Thoracic aorta (tissue), 2 donors: ENCODE measurements around the gene ELAC2. TPM values are rescaled to one million over a fixed set of nuclear protein-coding genes. Genes with fewer than 3 reads are reported as not detected.
"Not testable (repeated sequence)": the region's sequence is repeated elsewhere in the genome, so short reads cannot be mapped to it uniquely, and the experiment has no call there.

Experiments used
- ATAC-seq: fragments of 150-250 bp; one replicate; pipeline ENCODE4 v1.8.0; 2017; ENCODE audit warnings: low read depth; ENCODE audit not compliant: insufficient number of reproducible peaks, low FRiP score
- DNase-seq: peaks from one replicate; pipeline ENCODE4 v3.0.0-alpha.2; 2020; ENCODE audit warnings: low spot score
- H3K27ac ChIP-seq, 2 donors: fragments of 200-600 bp; sonication (generic); 1 replicate in 1 of 2; 2 replicates in 1 of 2; pipeline ENCODE4 v1.5.1; 2016; ENCODE audit warnings: mild to moderate bottlenecking in 2 of 2, moderate library complexity in 2 of 2
- H3K27me3 ChIP-seq: fragments of 200-600 bp; sonication (generic); replicated peaks from 2 replicates; pipeline ENCODE4 v1.6.0; 2016; ENCODE audit warnings: mild to moderate bottlenecking; ENCODE audit not compliant: insufficient read depth
- H3K36me3 ChIP-seq: fragments of 200-600 bp; sonication (generic); one replicate; pipeline ENCODE4 v1.5.1; 2016
- H3K4me1 ChIP-seq, 2 donors: fragments of 200-600 bp; sonication (generic); 1 replicate in 1 of 2; 2 replicates in 1 of 2; pipeline versions ENCODE4 v1.5.1 to v1.6.0; 2016; ENCODE audit warnings: low read depth in 2 of 2, mild to moderate bottlenecking in 1 of 2; ENCODE audit not compliant: control insufficient read depth in 1 of 2
- H3K4me3 ChIP-seq: fragments of 200-600 bp; sonication (generic); 2 replicates; pipeline ENCODE4 v1.5.1; 2016; ENCODE audit warnings: mild to moderate bottlenecking
- H3K9me3 ChIP-seq: fragments of 200-600 bp; sonication (generic); 2 replicates; pipeline ENCODE4 v1.5.1; 2016
- total RNA-seq, 2 donors: library from RNA; depleted of rRNA; stranded (reverse); fragments of >200 nt; gene quantifications; one replicate each; pipeline versions ENCODE4 v1.1.0 to v1.2.3, GENCODE V29; 2016
- TF ChIP-seq, protein P1 (sequence below): fragments of 200-600 bp; sonication (generic); IDR thresholded peaks from one replicate; pipeline ENCODE4 v1.5.1; 2019; ENCODE audit warnings: antibody characterized with exemption

Gene ELAC2
- total RNA-seq, 2 donors from 2014 or later: 50.2 to 81.3 TPM

DNA sequence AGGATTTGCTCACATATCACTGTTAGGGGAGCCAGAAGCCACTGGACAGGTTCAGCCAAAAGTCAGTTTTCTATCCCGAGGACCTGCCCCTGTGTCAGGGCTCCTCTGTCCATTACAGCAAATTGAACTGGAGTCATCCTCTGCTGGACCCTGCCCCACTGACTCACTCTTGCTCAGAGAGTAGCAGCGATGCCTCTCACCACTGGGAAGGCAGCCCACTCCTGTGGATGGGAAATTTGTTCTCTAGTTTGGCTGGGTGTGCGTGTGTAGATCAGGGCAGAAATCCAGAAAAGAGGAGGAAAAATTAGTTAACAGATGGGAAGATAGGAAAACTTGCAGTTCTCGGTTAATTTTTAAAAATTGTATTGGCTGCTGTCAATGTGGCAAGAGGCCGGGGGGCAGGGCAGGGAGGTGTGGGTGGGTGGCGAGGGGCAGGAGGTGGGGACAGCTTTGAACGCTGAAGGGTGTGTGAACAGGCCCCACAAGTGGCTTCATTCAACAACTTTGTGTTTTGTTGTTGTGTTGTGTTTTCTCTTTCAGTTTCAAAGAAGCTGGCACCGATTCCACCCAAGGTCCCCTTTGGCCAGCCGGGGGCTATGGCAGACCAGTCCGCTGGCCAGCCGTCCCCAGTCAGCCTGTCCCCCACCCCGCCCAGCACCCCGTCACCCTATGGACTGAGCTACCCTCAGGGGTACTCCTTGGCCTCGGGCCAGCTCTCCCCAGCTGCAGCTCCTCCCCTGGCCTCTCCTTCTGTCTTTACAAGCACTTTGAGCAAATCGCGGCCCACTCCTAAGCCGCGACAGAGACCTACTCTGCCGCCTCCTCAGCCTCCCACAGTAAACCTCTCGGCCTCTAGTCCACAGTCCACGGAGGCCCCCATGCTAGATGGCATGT, 33.6 kb downstream of the ELAC2 start:
- Histone ChIP-seq H3K27ac (no peak overlapping the region), H3K4me3 (no peak overlapping the region), H3K36me3 (no peaks in the 10 kb centered on the region), H3K4me1 (peaks cover 11 to 21% of the 10 kb centered on the region in 2 donors), H3K27me3 (no peaks in the 10 kb centered on the region), H3K9me3 (no peaks in the 10 kb centered on the region)
- TF ChIP-seq, protein P1, sequence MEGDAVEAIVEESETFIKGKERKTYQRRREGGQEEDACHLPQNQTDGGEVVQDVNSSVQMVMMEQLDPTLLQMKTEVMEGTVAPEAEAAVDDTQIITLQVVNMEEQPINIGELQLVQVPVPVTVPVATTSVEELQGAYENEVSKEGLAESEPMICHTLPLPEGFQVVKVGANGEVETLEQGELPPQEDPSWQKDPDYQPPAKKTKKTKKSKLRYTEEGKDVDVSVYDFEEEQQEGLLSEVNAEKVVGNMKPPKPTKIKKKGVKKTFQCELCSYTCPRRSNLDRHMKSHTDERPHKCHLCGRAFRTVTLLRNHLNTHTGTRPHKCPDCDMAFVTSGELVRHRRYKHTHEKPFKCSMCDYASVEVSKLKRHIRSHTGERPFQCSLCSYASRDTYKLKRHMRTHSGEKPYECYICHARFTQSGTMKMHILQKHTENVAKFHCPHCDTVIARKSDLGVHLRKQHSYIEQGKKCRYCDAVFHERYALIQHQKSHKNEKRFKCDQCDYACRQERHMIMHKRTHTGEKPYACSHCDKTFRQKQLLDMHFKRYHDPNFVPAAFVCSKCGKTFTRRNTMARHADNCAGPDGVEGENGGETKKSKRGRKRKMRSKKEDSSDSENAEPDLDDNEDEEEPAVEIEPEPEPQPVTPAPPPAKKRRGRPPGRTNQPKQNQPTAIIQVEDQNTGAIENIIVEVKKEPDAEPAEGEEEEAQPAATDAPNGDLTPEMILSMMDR: no peak
- ATAC-seq: no peak
- DNase-seq: peak; percentile 53

DNA sequence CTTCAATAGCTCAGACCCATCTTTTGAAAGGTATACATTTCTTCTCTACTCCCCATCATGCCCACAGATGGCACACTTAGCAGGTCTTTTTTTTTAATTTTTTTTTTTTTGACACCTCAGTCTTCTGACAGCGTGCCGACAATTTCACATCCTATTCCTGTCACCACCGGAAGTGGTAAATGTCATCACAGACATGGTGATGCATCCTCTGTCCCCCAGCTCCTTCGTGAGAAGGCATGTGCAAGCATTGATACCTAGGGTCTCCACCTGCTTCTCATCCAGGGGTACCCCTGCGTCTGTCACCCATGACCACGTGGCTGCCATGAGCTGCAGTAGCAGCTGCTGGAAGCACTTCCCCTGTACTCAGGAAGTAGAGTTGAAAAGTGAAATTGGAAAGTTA, 35.6 kb downstream of the ELAC2 start:
- TF ChIP-seq, protein P1: no peak
- no peak for DNase-seq

DNA sequence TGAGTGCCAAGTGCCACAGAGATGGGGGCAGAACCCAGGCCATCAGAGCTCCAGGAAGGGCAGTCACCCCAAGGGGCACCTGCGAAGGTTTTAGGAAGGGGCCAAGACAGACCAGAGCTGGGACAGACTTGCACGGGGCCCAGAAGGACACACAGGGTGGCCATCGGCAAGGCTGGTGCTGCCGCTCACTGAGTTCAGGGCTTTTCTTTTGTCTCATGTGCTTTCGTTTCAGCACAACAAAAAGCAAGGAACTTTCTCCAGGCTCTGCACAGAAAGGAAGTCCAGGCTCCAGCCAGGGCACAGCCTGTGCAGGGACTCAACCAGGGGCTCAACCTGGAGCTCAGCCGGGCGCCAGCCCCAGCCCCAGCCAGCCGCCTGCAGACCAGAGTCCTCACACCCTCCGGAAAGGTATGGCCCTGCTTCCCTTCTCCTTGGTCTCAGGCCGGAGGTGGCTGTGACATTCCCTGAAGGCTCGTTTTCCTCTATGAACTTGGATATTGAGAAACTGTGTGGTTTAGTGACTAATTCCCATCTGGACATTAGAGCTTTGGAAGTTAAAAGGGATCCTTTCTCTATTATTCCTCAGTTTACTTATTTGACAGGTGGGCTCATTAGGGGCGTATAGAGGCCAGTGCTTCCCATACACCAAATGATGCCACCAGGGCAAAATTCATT, 37.9 kb downstream of the ELAC2 start:
- no peaks in the 10 kb centered on the region for H3K27me3 ChIP-seq
- H3K4me3 ChIP-seq: no peak overlapping the region
- TF ChIP-seq, protein P1: no peak
- ATAC-seq: no peak
- H3K27ac ChIP-seq: no peak overlapping the region
- no peaks in the 10 kb centered on the region for H3K9me3 ChIP-seq
- H3K4me1 ChIP-seq: peaks cover 7 to 8% of the 10 kb centered on the region in 2 donors
- DNase-seq: no peak
- no peaks in the 10 kb centered on the region for H3K36me3 ChIP-seq

More for the DNA sequence above, 35.6 kb downstream of the ELAC2 start:
- Histone ChIP-seq H3K4me3 (no peak overlapping the region), H3K9me3 (no peaks in the 10 kb centered on the region), H3K27ac (no peak overlapping the region), H3K4me1 (peaks cover 11 to 21% of the 10 kb centered on the region in 2 donors), H3K36me3 (no peaks in the 10 kb centered on the region), H3K27me3 (no peaks in the 10 kb centered on the region)
- no peak for ATAC-seq

DNA sequence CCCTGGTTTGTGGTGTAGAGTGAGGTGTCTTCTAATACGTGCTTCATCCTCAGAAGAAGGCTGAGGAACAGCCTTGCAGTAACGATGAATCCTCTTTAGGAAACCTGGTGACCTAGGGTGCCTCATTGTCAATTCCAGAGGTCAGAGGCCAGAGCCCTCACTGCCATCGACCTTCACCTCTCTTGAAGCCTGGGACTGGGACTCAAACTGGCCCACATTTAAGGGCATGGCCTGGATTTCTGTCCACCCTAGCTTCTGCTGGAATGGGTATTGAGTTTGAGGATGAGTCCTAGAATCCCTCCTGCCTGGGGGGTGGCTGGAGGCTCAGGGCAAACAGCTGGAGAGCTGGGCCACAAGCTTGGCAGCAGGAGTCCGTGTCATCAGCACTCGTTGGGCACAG, 38.6 kb downstream of the ELAC2 start:
- H3K4me1 ChIP-seq: peaks cover 4 to 6% of the 10 kb centered on the region in 2 donors
- no peaks in the 10 kb centered on the region for H3K9me3 ChIP-seq
- H3K27ac ChIP-seq: no peak overlapping the region
- no peak overlapping the region for H3K4me3 ChIP-seq
- TF ChIP-seq, protein P1: no peak
- no peaks in the 10 kb centered on the region for H3K36me3 ChIP-seq
- ATAC-seq (no peak), DNase-seq (no peak)
- no peaks in the 10 kb centered on the region for H3K27me3 ChIP-seq

DNA sequence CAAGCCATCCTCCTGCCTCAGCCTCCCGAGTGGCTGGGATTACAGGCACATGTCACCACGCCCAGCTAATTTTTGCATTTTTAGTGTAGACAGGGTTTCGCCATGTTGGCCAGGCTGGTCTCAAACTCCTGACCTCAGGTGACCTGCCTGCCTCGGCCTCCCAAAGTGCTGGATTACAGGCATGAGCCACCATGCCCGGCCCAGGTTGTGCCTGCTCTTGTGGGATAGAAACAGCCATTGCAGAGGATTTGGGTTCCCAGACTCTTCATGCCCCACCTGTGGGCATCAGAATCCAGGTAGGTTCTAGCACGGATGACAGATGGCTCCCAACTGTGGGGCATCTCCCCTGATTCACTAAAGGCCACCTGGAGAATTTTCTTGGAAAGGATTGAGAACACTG, 39.0 kb downstream of the ELAC2 start:
- not testable (repeated sequence) for ATAC-seq, H3K9me3 ChIP-seq, H3K27ac ChIP-seq, H3K27me3 ChIP-seq, DNase-seq, H3K36me3 ChIP-seq, H3K4me1 ChIP-seq, H3K4me3 ChIP-seq
